DND-41 (cell line): ENCODE results near the gene LARP1.

Source experiments
- CTCF ChIP-seq: IDR thresholded peaks from 2 replicates; pipeline ENCODE4 v1.5.1; 2012; ENCODE audit warnings: borderline replicate concordance, low read length, moderate library complexity, mild to moderate bottlenecking; ENCODE audit not compliant: poor library complexity, severe bottlenecking; ENCODE audit errors: extremely low read depth
- EZH2 ChIP-seq: IDR thresholded peaks from 3 replicates; pipeline ENCODE4 v1.6.1; 2012; ENCODE audit warnings: borderline replicate concordance, low read depth, mild to moderate bottlenecking, moderate library complexity, low read length, inconsistent platforms; ENCODE audit not compliant: severe bottlenecking

- TF ChIP-seq EZH2 = no peak
- no peak for TF ChIP-seq CTCF
Measured at GRCh38 chr5:154793599-154794524, 38.7 kb downstream of the LARP1 start.
